Cardiac muscle cell (in vitro differentiated cells and primary cell): ENCODE data around the gene TRIM5. TPM values are rescaled to one million over a fixed set of nuclear protein-coding genes. Genes with fewer than 3 reads are reported as not detected.
"Not testable (repeated sequence)": the region's sequence is repeated elsewhere in the genome, so short reads cannot be mapped to it uniquely, and the experiment has no call there.

Experiments used
- DNase-seq, 2 donors: peaks; one replicate each; pipeline versions ENCODE4 v3.0.0 to v3.0.0-alpha.2; 2010 to 2017; ENCODE audit warnings: low read depth in 1 of 2, low spot score in 1 of 2
- H3K27ac ChIP-seq: fragments of 200-600 bp; sonication (generic); 2 replicates; pipeline ENCODE4 v1.5.1; 2016
- H3K27me3 ChIP-seq: fragments of 200-600 bp; sonication (generic); 2 replicates; pipeline ENCODE4 v1.6.0; 2016; ENCODE audit warnings: control low read depth
- H3K36me3 ChIP-seq: fragments of 200-600 bp; sonication (generic); 2 replicates; pipeline ENCODE4 v1.5.1; 2016; ENCODE audit warnings: control low read depth
- H3K4me1 ChIP-seq: fragments of 200-600 bp; sonication (generic); 2 replicates; pipeline ENCODE4 v1.8.1; 2017; ENCODE audit warnings: low read depth, mild to moderate bottlenecking, mixed run types
- H3K4me3 ChIP-seq: fragments of 200-600 bp; sonication (generic); 2 replicates; pipeline ENCODE4 v1.5.1; 2016; ENCODE audit warnings: mild to moderate bottlenecking
- H3K9me3 ChIP-seq: fragments of 200-600 bp; sonication (generic); 2 replicates; pipeline ENCODE4 v1.5.1; 2017; ENCODE audit warnings: low read depth, mild to moderate bottlenecking, control low read depth
- polyA plus RNA-seq: library from polyadenylated mRNA; unstranded; fragments of >200 nt; fragmentation: Nextera tagmentation; extraction: Ambion mirVana; gene quantifications from 2 replicates; pipeline ENCODE4 v1.2.1, GENCODE V29; 2016
- total RNA-seq: library from RNA; depleted of rRNA; stranded (reverse); fragments of >200 nt; gene quantifications from 2 replicates; pipeline ENCODE4 v1.2.3, GENCODE V29; 2016
- TF ChIP-seq, protein P1 (sequence below): IDR thresholded peaks from 2 replicates; pipeline ENCODE4 v1.5.1; 2012; ENCODE audit warnings: low read depth, mild to moderate bottlenecking, low read length

TRIM5 gene
- total and polyA plus RNA-seq, 2 experiments from 2014 or later: 13.4 to 19.9 TPM

DNA sequence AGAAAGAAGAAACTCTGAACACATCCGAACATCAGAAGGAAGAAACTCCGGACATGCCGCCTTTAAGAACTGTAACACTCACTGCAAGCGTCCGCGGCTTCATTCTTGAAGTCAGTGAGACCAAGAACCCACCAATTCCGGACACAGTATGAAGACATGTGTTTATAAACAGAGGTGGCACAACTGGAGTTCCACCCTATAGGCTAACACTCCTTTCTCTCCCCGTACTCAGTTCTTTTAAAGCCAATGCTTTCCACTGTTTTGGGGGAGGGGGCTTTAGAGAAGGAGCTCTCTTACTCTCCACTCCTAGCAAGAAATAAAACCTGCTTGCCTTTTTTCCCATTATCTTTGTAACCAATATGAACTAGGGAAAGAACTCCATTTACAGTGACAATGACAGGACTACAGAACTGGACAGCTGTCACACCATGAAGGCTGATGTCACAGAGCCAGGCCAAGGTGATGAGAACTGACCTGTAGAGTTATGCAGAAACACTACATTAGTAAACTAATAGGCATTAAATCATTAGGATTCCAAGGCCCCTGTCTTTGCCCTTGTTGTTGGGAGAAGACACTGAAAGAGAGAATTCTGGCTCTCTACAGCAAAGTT lies 733 bp downstream of the TRIM5 start:
- no peak for DNase-seq
- Histone ChIP-seq H3K27me3 (no peaks in the 10 kb centered on the region), H3K27ac (peak overlapping the region; percentile 99), H3K36me3 (peaks cover 2% of the 10 kb centered on the region), H3K9me3 (no peaks in the 10 kb centered on the region), H3K4me1 (no peaks in the 10 kb centered on the region), H3K4me3 (peak overlapping the region; percentile 30)
- TF ChIP-seq, protein P1, sequence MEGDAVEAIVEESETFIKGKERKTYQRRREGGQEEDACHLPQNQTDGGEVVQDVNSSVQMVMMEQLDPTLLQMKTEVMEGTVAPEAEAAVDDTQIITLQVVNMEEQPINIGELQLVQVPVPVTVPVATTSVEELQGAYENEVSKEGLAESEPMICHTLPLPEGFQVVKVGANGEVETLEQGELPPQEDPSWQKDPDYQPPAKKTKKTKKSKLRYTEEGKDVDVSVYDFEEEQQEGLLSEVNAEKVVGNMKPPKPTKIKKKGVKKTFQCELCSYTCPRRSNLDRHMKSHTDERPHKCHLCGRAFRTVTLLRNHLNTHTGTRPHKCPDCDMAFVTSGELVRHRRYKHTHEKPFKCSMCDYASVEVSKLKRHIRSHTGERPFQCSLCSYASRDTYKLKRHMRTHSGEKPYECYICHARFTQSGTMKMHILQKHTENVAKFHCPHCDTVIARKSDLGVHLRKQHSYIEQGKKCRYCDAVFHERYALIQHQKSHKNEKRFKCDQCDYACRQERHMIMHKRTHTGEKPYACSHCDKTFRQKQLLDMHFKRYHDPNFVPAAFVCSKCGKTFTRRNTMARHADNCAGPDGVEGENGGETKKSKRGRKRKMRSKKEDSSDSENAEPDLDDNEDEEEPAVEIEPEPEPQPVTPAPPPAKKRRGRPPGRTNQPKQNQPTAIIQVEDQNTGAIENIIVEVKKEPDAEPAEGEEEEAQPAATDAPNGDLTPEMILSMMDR: no peak

DNA sequence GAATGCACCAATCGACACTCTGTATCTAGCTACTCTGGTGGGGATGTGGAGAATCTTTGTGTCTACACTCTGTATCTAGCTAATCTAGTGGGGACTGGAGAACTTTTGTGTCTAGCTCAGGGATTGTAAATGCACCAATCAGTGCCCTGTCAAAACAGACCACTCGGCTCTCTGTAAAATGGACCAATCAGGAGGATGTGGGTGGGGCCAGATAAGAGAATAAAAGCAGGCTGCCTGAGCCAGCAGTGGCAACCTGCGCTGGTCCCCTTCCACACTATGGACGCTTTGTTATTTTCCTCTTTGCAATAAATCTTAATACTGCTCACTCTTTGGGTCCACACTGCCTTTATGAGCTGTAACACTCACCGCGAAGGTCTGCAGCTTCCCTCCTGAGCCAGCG lies 1.3 kb downstream of the TRIM5 start:
- H3K27ac ChIP-seq: peak overlapping the region; percentile 99
- H3K9me3 ChIP-seq, H3K27me3 ChIP-seq, DNase-seq, H3K4me3 ChIP-seq, H3K36me3 ChIP-seq, H3K4me1 ChIP-seq: not testable (repeated sequence)

DNA sequence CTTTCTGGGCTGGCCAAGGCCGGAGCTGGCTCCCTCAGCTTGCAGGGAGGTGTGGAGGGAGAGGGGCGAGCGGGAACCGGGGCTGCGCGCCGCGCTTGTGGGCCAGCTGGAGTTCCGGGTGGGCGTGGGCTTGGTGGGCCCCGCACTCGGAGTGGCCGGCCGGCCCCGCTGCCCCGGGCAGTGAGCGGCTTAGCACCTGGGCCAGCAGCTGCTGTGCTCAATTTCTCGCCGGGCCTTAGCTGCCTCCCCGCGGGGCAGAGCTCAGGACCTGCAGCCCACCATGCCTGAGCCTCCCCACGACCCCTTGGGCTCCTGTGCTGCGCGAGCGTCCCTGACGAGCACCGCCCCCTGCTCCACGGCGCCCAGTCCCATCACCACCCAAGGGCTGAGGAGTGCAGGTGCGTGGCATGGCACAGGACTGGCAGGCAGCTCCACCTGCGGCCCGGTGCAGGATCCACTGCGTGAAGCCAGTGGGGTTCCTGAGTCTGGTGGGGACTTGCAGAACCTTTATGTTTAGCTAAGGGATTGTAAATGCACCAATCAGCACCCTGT lies 1.9 kb downstream of the TRIM5 start:
- not testable (repeated sequence) for H3K27me3 ChIP-seq, H3K9me3 ChIP-seq, DNase-seq, H3K36me3 ChIP-seq, H3K4me3 ChIP-seq, H3K4me1 ChIP-seq, H3K27ac ChIP-seq

DNA sequence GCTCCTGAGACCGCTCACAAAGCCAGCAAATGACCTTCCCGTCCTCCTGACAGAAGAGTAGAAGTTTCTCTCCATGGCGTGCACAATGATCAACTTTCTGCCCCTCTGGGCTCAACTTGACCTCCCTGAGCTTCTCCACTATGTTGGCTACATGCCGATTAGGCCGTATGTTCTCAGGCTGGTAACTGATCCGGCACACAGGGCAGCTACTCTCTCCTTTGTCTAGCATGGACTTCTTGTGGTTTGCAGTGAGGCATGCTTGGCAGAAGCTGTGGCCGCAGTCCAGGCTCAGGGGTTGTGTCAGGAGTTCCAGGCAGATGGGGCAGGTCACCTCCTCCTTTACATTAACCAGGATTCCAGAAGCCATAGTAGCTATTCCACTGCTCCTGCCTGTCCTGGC lies 5.1 kb downstream of the TRIM5 start:
- H3K27me3 ChIP-seq: no peaks in the 10 kb centered on the region
- H3K4me3 ChIP-seq: no peak overlapping the region
- peaks cover 14% of the 10 kb centered on the region for H3K36me3 ChIP-seq
- no peak overlapping the region for H3K27ac ChIP-seq
- TF ChIP-seq, protein P1: no peak
- H3K9me3 ChIP-seq: no peaks in the 10 kb centered on the region
- DNase-seq: no peak
- no peaks in the 10 kb centered on the region for H3K4me1 ChIP-seq

DNA sequence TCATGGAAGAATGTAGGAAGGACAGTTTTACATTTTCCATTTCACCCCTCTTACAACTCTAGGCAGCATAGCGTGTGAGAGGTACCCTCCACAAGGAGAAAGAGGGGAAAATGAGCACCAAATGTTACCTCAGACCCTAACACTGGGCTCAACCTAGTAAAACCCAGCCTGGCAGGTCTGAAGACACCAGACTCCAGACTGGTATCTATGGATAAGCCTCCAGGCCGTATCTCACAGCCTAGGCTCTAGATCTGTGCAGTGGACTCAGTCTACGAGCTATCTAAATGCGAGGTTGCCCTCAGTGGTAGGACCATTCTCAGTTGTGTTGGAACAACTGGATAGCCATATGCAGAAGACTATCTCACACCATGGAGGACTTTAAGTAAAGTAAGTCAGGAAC lies 10.5 kb downstream of the TRIM5 start:
- TF ChIP-seq, protein P1: no peak
- Histone ChIP-seq H3K9me3 (no peaks in the 10 kb centered on the region), H3K27me3 (no peaks in the 10 kb centered on the region), H3K36me3 (peaks cover 11% of the 10 kb centered on the region), H3K4me3 (no peak overlapping the region), H3K27ac (no peak overlapping the region), H3K4me1 (no peaks in the 10 kb centered on the region)
- no peak for DNase-seq

DNA sequence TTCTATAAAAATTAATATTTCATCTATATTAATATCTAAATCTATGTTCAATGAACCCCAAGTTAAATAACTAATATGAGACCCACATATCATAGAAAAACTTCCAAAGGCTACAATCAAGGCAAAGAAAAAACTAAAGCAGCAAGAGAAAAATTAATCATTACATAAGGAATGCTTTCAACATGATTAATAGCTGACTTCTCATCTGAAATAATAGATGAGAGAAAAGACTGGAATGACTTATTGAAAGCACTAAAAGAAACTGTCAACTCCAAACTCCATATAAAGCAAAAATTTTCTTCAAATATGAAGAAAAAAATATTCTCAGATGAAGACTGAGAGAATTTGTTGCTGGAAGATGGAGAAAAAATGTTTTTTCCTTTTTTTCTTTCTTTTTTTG lies 13.0 kb downstream of the TRIM5 start:
- H3K27ac ChIP-seq: no peak overlapping the region
- H3K4me1 ChIP-seq: no peaks in the 10 kb centered on the region
- H3K36me3 ChIP-seq: peaks cover 3% of the 10 kb centered on the region
- no peaks in the 10 kb centered on the region for H3K27me3 ChIP-seq
- H3K9me3 ChIP-seq: no peaks in the 10 kb centered on the region
- TF ChIP-seq, protein P1: no peak
- H3K4me3 ChIP-seq: no peak overlapping the region
- no peak for DNase-seq

DNA sequence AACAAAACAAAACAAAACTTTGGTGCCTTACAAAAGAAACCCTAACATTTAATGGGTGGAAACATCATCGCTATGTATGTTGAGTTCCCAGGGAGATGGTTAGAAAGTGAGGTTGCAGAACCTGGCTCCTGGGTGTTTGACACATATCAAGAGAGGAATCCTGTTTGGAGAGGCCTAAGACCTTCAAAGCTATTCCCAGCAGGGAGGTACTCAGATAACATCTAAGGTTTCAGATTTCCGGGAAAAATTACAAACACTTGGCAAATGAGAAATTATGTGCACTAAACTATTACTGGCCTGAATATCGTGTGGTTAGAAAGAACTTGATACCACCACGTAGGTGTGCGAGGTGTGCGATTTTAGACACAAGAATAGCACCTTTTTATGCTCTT lies 18.5 kb downstream of the TRIM5 start:
- peaks cover 10% of the 10 kb centered on the region for H3K36me3 ChIP-seq
- no peaks in the 10 kb centered on the region for H3K9me3 ChIP-seq
- TF ChIP-seq, protein P1: no peak
- H3K4me3 ChIP-seq: no peak overlapping the region
- no peak for DNase-seq
- no peaks in the 10 kb centered on the region for H3K27me3 ChIP-seq
- H3K4me1 ChIP-seq: peaks cover 19% of the 10 kb centered on the region
- H3K27ac ChIP-seq: peak overlapping the region; percentile 74
